Panc1 (cell line): Measurements from ENCODE around the gene OR2D3.

ENCODE experiments used
- CTCF ChIP-seq: fragments of 450-650 bp; IDR thresholded peaks from 2 replicates; pipeline ENCODE4 v1.5.1; 2017; ENCODE audit warnings: mild to moderate bottlenecking
- POLR2AphosphoS5 ChIP-seq: IDR thresholded peaks from 2 replicates; pipeline ENCODE4 v1.6.1; 2012; ENCODE audit warnings: mild to moderate bottlenecking, low read depth, low read length, moderate library complexity
- REST ChIP-seq, 2 experiments: IDR thresholded peaks; 2 replicates each; pipeline ENCODE4 v1.6.1; 2011 to 2012; ENCODE audit warnings: low read depth in 2 of 2, control low read depth in 1 of 2, low read length in 1 of 2, mild to moderate bottlenecking in 1 of 2, moderate library complexity in 1 of 2; ENCODE audit not compliant: insufficient read depth in 1 of 2
- SIN3A ChIP-seq: IDR thresholded peaks from 2 replicates; pipeline ENCODE4 v1.6.1; 2012; ENCODE audit warnings: low read depth, mild to moderate bottlenecking, low read length, moderate library complexity, borderline replicate concordance; ENCODE audit not compliant: insufficient read depth
- TCF7L2 ChIP-seq: IDR thresholded peaks from 2 replicates; pipeline ENCODE4 v1.6.1; 2011; ENCODE audit warnings: mild to moderate bottlenecking, low read depth, low read length, inconsistent platforms

GRCh38 chr11:6926208-6927029 is 5.6 kb downstream of the OR2D3 start, which contains the start of gene ZNF215:
- TF ChIP-seq CTCF (no peak), POLR2AphosphoS5 (no peak; the same call in 1 of the 2 replicates), REST (IDR thresholded peaks at IDR 0.05; ENCODE audit: insufficient read depth in 1 of 2, low read depth in 2 of 2, low read length in 1 of 2) (no peak), SIN3A (peak; percentile 88), TCF7L2 (peak; percentile 52)
